ENCODE data around the gene MELTF.

MELTF gene

DNA sequence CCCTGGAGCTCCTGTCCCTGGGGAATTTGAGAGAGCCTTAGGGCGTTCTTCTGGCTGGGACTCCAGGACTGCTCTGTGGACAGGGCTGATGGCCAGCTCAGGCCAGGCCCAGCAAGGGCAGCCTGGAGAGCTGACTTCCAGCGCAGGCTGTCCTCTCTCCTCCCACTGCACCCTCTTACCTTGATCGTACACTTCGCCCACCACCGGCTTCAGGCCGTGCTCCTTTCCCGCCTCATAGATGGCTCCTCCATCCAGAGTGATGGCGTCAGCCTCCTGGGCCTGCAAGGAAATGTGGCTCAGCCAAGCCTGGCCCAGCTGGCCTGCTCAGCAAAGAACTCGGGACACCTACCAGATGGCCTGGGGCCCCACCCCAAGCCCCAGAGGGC lies 3.1 kb downstream of the MELTF start:
- no peak for DNase-seq

DNA sequence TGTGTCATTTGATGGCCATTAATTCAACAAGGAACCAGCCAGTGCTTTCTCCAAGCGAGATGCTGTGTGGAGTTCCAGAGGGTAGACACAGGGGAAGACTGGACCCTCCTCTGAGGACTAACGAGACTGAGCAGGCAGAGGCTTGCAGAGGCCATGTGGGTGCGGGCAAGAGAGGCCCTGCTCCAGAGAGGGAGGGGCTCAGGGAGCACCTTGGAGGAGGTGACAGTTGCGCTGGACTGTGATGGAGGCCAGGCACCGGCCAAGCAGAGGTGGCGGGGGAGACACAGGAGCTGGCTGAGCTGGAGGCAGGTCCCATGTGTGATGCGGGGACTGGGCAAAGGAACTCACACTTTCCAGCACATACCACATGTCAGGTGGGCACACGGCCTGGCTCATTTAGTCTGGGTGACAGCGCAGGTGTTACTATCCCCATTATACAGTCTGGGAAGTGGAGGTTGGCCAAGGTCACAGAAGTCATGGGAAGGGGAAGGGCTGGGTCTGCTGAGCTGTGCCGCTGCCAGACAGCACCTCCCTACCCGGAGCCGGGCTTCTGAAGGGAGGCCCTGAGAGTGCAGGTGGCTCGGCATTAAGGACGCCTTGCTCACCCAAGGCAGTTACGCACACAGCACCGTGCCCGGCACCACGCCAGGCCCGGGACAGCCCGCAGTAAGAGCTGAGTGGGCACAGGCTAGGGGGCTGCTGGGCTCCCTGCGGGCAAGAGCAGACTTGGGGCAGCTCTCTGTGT lies 3.7 kb downstream of the MELTF start:
- DNase-seq, result no peak

DNA sequence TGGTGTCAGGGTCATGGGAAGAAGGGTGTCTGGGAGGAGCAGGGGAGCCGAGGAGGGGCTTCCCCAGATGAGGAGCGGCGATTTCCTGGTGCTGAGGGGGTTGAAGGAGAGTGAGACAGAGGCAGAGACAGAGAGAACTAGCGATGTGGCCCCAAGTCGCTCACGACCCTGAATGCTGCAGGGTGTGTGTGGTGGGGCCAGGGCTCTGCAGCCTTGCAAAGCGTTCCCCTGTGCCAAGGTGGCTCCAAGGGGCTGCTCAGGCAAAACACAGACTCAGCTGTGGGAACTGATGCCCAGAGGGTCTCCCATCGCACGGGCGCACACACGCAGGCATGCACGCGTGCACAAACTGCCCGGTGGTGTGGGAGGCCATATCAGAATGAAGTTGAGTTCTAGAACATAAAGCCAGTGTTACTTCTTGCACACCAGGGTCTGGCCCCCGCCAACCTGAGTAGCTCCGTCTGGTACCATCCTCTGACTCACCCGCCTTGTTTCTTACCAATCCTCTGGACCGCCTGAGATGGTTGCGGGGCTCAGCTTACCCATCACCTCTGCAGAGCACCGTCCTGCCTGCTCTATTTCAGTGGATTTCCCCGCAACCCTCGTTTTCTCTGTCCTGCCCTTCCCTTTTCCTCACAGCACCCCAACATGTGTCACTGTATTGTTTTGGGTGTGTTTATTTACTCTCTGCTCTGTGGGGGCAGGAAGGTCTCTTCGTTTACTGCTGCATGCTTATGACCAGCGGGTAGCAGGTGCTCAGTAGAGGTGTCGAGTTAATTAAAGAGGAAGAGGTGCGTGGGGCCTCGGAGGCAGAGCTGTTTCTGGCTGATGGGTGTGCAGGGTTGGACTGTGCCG lies 4.5 kb downstream of the MELTF start:
- no peak for DNase-seq

DNA sequence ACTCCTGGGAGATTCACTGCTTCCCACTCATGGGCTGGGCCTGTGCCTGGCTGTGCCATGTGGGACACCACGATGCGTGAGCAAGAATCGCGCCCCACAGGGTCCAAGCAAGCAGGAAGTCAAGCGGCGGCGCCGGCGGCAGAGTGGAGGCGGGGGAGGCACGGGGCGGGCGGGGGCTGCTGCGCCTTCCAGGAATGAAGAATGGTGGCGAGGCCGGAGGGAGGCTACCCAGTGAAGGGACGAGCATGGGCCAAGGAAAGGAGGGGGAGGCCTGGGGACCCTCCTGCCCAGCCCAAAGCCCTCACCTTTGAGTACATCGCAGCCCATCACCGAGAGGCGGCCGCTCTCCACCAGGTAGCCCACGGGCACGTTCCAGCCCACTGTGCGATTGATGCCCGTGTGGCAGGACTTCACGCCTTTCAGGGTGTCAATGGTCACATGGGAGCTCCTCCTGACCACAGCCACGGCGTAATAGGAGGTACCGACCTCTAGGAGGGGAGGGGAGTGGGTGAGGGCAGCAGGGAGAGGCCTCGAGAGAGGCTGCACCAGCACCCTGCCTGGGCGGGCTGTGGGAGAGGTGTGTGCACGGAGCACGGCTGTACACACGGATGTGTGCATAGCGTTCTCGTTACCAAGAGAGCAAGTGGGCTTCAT lies 5.5 kb downstream of the MELTF start:
- DNase-seq, result no peak

DNA sequence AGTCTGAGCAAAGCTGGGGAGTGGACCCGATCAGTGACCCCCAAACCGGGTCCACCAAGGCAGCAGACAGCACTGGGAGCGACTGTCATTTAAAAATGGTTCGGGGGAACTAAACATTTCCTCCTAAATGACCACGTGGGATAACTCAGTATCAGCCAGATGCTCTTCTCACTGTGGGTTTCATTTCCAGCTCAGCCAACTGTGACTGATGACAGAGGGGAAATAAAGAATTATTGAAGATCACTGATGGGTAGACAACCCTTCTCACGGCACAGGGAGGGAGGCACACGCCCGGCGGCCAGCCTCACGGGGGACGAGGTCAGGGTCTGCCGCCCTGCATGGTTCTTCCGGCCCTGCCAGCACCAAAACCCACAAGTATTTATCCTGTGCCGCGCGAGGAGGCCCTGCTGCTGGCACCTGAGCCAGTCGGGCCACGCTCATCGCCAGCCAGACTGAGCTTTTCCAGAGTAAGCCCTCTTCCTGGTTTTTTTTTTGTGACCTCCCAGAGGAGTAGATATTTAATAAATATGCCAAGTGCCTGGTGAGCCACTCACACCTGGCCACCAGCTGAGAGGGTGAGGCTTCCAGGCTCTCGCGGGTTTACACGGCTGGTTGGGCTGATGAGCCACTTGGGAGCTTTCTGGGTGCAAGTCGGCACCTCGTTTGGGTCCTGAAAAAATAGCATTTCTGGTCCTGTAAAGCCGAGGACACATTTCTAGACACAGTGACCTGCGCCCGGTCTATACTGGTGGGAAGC lies 6.2 kb downstream of the MELTF start:
- no peak for DNase-seq

DNA sequence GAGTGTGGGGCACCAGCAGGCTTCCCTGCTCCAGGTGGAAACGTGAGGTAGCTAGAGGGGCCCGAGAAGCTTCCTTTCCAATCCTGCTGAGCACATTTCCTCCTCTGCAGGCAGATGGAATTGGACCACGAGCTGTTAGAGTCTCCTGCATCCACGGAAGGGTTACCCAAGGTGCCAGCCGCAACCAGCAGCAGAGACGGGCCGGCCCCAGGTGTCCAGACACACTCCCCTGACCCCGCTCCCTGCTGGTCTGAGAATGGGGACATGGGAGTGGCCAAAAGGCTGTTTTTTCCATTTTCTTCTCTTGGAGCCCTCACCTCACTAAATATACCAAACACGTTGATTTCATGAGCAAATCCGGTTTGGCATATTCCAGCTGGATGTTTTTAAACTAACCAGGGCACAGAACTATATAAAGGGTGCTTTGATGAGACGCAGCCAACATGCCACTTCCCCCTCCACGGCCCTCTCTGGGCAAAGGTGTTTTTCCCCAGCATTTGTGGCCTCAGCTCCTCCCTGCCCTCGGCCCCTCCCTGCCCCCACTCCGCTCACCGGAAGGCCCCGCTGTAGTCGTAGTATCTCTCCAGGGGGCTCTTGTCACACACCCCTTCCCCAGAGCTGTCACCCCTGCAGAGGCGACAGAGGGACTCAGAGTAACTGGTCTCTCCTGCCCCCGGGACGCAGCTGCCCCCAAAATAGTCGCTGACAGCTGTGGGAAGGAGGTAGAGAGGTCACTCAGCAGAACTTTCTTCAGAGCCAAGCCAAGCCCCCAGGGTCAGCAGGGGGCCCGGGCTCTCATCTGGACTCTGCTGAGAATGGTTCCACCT lies 7.0 kb downstream of the MELTF start:
- no peak for DNase-seq

DNA sequence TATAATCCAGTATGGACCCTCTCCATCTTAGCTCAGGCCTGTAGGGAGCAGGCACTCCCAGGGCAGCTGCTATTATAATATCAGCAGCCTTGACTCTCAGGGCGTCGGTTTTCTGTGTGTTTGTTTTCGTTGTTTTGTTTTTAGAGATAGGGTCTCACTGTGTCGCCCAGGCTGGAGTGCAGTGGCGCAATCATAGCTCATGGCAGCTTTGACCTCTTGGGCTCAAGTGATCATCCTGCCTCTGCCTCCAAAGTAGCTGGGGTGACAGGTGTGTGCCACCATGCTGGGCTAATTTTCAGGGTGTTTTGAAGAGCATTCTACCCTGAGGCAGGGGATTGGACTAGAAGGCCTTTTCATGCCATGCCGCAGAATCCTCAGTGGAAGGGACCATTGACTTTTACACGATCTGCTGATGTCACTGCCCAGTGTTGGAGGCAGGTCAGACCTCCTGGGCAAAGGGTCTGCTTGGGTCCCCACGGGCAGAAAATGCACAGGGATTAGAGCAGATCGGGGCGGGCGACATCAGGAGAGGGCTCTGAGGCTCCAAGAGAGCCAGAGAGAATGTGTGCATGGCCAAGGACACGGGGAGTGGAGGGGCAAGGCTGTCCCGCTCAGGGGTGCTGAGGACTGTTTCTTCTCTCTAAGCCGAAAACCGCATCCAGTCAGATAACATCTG lies 7.8 kb downstream of the MELTF start:
- no peak for DNase-seq

- DNase-seq, result no peak
These were observed 8.4 kb downstream of the MELTF start for GRCh38 chr3:197021231-197021630.

DNA sequence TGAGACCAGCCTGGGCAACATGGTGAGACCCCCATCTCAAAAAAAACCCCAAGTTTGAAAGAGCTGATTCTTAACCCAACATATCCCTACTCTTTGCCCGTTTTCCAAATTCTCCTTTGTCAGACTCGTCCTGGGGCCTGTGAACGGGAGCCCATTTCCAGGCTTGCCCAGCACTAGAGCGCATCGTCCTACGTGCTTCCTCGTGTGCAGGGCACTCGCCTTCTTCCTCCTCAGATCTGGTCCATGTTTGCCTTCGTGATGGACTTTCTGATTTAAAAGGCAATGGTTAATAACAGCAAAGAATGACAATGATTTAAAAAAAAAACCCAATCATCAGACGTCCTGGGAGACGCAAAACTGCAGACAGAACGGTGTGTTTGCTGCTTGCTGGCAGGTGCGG lies 10.1 kb downstream of the MELTF start:
- DNase-seq, result no peak

GRCh38 chr3:197019021-197019420 lies 10.6 kb downstream of the MELTF start:
- no peak for DNase-seq

- DNase-seq, result no peak
These were observed 12.6 kb downstream of the MELTF start for GRCh38 chr3:197017003-197017402.

DNA sequence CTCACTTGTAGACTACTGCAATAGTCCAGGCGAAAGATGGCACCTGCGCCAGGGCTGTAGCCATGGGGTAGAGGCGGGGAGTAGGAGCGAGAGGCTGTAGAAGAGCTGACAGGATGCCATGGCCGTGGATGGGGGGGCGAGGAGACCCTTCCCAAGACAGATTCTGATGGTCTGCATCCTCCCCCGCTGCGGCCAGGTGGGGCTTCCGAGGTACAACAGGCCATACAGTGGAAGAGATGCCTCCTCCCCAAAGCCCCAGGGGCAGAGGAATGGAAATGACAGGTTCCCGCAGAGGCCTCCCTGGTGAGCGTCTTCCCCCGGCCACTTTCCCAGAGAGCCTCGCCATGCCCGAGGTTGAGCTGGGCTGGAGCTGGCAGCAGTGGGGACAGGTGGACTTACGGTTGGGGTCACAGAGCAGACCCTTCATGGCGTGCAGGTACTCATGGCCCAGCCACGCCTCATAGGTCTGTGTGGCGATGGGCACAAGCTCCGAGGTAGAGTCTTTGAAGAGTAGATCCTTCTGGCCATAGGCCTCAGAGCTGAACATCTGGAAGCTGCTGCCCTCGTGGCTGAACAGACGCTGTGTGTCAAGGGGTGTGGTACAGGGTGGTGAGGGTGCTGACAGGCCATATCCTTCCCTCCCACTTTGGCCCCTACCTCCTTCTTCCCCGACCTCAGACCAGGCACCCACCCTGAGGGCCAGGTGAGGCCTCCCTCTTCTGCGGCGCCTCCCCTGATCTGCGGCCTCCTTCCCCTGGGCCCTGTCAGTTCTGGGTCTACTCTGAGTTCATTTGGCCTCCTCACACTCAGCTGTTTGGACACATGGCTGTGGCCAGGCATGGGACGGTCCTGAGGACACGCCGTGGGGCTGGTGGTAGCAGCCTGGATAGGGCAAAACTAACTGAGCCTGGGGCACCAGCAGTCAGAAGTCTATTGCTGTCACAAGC lies 13.6 kb downstream of the MELTF start:
- DNase-seq, result no peak

DNA sequence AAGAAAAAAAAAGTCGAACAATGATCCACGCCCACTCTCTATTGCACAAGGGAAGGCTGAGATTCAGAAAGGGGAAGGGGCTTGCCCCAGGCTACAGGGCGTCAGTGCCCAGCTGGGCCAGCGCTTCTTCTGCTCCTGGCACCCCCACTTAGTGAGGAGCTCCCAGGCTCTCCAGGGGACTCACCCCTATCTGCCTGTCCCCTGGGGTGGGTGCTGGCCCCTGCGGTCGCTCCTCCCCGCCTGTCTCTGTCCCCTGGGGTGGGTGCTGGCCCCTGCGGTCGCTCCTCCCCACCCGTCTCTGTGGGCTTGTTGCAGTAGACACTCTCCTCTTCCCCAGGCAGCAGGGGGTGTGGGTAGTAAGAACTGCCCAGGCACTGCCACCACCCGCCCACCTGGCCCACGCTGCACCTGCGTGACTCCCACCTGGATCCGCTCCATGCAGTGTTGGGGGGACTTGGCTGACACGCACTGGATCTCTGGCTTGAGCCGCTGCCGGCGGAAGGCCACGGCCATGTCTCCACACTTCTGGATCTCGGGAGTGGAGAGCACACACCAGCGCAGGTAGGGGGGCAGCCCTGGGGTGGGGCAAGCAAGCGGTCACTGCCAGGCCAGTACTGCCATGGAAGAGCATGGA lies 14.6 kb downstream of the MELTF start:
- no peak for DNase-seq

DNA sequence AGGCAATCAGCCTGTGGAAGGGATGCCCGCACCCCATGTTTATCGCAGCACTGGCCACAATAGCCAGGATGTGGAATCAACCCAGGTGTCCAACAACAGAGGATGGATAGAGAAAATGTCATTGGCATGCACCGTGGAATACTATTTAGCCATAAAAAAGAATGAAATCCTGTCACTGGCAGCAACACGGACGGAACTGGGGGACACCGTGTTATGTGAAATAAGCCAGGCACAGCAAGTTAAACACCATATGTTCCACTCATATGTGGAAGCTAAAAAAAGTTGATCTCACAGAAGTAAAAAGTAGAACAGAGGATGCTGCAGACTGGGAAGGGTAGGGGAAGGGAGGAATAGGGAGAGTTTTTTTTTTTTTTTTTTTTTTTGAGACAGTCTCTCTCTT lies 15.6 kb downstream of the MELTF start:
- no peak for DNase-seq

GRCh38 chr3:197012540-197012883 lies 17.1 kb downstream of the MELTF start:
- DNase-seq, result no peak

DNA sequence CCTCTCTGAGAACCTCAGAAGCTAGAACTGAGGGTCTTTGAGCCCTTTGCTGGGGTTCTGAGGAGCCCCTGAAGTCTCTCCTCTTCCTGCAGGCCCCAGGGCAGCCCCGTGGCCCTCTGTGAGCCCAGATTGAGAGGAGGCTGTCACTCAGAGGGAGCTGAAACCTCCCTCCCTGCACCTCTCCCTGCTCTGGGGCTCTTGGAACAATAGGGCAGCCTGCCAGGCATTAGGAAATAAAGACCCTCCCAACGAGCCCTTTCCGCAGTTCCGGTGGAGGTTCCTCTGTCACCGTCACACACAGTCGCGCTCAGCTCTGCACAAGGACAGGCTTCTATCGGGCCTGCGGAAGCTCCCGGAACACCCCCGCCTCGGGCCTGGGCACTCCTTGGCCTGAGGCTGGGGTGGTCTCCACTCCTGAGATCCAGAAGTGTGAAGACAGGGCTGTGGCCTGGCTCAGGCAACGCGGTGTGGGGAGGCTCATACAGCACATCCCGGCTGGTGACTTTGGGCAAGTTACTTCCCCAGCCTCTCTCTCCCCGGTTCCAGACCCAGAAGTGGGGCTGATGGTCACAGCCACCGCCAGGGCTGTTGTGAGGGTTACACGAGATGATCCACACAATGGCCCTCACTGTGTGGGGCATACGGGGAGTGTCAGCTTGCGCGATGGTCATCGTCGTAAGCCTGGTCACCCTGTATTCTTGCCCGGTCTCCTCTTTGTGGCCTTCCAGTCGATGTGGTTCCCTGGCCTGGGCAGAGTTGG lies 17.7 kb downstream of the MELTF start:
- no peak for DNase-seq

DNA sequence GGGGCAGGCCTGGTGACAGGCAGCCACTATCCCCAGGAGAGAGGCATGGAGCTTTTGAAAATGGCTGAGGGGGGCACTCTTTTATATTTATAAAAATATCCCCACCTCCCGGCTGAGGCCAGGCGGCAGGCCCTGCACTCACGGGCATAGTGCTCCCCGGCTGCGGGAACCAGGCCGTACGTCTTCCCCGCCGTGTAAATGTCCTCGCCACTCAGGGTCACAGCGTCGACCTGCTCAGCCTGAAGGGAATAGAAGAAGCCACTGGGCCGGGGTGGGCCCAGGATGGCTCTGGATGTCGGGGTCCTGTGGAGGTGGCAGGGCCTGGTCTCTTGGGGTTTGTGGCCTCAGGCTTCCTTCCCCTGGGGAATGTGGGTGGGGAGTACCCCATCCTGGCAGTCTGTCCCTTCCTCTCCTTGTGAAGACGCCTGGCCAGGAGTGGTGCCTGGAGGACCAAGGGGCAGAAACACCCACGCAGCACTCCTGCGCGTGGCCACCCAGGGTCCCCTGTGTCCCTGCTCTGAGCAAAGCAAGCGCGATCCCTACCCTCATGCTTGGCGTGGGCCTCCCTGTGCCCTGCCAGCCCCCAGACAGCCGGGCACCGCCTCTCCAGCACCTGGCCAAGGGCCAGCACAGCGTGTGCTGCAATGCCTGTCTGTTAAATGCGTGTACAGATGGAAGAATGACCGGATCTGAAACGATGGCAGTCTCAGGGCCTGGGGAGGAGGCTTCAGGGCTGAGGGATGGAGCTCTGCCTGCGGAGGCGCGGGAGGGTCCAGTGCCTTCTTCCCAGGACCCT lies 18.9 kb downstream of the MELTF start:
- no peak for DNase-seq

DNA sequence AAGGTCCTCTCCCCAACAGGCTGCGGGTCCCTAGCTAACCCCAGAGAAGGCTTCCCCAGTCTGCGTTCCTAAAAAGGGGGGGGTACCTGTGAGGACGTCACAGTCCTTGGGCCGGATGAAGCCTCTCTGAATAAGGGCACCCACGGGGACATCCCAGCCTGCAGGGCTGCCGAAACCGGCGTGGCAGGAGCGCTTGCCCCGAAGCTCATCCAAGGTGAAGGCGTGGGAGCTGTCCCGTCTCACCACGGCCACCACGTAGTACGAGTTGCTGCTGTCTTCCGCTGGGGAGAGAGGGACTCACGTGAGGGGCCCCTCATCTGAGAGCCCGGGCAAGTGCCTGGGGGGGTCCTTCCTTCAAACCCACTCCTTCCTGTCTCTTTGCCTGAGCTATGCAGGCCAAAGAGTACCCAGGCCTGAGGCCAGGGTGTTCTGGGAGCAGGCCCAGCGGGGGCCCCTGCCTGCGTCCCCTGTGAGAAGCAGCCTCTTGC lies 20.0 kb downstream of the MELTF start:
- DNase-seq, result no peak

All from SHP77 (cell line).